Left lung (tissue), 10 donors: ENCODE data around the gene CTNNA3. TPM values are rescaled to one million over a fixed set of nuclear protein-coding genes. Genes with fewer than 3 reads are reported as not detected.

Source experiments
- ATAC-seq: fragments of 200-7000 bp; cut with Tn5 transposase; one replicate; pipeline ENCODE4 v1.9.1; 2020; ENCODE audit warnings: moderate library complexity
- DNase-seq, 4 donors: peaks; one replicate each; pipeline ENCODE4 v3.0.0-alpha.2; 2013 to 2020
- H3K27ac ChIP-seq, 2 donors: fragments of 200-600 bp; sonication (generic) in 1 of 2; one replicate each; pipeline versions ENCODE4 v1.5.0 to v1.8.0; 2020 to 2021
- H3K27me3 ChIP-seq, 2 donors: fragments of 200-600 bp; sonication (generic) in 1 of 2; one replicate each; pipeline versions ENCODE4 v1.5.0 to v1.8.0; 2020 to 2021
- H3K36me3 ChIP-seq, 2 donors: fragments of 200-600 bp; sonication (generic) in 1 of 2; one replicate each; pipeline versions ENCODE4 v1.5.0 to v1.8.0; 2020 to 2021
- H3K4me1 ChIP-seq, 2 donors: fragments of 200-600 bp; one replicate each; pipeline ENCODE4 v1.8.0; 2021
- H3K4me3 ChIP-seq, 2 donors: fragments of 200-600 bp; sonication (generic) in 1 of 2; one replicate each; pipeline versions ENCODE4 v1.5.0 to v1.8.0; 2020 to 2021; ENCODE audit warnings: mild to moderate bottlenecking in 1 of 2
- H3K9me3 ChIP-seq, 2 donors: fragments of 200-600 bp; sonication (generic) in 1 of 2; one replicate each; pipeline versions ENCODE4 v1.5.0 to v1.8.0; 2020 to 2021
- intact Hi-C, 2 donors: fragments of 100-400 bp; cut with DNase I; formaldehyde crosslinking; loops; one replicate each; pipeline versions ENCODE4 v1.11.2 to v1.14.2; 2022
- polyA plus RNA-seq, 6 donors: library from polyadenylated mRNA; unstranded; fragments of 120-200 nt; gene quantifications; one replicate each; pipeline ENCODE4 v1.2.1, GENCODE V29; 2013; ENCODE audit not compliant: insufficient read length in 6 of 6
- total RNA-seq, 2 donors: library from RNA; stranded (reverse); fragmentation: NEBNext Ultra II Directional; extraction: Animal tissue kit (Norgen Biotek cat#: 25700); gene quantifications; one replicate each; pipeline ENCODE4 v1.2.1, GENCODE V29; 2021
- TF ChIP-seq, protein P1 (sequence below), 2 donors: fragments of 200-600 bp; sonication (generic) in 1 of 2; IDR thresholded peaks; one replicate each; pipeline versions ENCODE4 v1.5.0 to v1.8.0; 2021; ENCODE audit warnings: antibody characterized with exemption in 2 of 2
- donor health status: DM: no; HTN: yes; CAD: no.
- donor health status: DM: no; HTN: no; CAD: no.

CTNNA3 gene
- total and polyA plus RNA-seq, 8 donors = 1.1 to 8.2 (median 6.6) TPM; not detected in 1

DNA sequence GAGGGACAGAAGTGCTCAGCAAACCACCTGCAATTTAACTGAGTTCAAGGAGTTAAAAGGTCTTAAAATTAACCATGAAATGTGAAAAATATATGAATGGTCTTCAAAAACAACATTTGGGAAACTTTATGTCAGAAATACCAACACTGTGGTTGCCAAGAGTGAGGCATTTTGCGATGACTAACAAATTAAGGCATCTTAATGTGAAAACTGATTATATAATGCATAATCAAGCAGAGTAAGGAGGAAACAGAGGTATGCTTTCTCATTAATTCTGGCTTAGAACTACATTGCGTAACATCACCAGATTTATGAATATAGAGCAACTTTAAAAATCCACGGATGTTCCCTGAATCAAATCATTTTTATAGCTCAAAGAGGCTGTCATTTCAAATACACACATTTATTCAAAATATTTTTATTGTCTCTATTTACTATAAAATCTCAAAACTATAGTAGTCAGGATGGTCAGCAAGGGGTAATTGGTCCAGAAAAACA, 434.6 kb downstream of the CTNNA3 start:
- no peak for ATAC-seq
- H3K27me3 ChIP-seq = no peaks in the 10 kb centered on the region
- intact Hi-C loops = no loop called here
- no peaks in the 10 kb centered on the region for H3K9me3 ChIP-seq
- DNase-seq = no peak
- no peak overlapping the region for H3K4me3 ChIP-seq
- TF ChIP-seq, protein P1, sequence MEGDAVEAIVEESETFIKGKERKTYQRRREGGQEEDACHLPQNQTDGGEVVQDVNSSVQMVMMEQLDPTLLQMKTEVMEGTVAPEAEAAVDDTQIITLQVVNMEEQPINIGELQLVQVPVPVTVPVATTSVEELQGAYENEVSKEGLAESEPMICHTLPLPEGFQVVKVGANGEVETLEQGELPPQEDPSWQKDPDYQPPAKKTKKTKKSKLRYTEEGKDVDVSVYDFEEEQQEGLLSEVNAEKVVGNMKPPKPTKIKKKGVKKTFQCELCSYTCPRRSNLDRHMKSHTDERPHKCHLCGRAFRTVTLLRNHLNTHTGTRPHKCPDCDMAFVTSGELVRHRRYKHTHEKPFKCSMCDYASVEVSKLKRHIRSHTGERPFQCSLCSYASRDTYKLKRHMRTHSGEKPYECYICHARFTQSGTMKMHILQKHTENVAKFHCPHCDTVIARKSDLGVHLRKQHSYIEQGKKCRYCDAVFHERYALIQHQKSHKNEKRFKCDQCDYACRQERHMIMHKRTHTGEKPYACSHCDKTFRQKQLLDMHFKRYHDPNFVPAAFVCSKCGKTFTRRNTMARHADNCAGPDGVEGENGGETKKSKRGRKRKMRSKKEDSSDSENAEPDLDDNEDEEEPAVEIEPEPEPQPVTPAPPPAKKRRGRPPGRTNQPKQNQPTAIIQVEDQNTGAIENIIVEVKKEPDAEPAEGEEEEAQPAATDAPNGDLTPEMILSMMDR (IDR thresholded peaks at IDR 0.05) = no peak
- no peaks in the 10 kb centered on the region for H3K4me1 ChIP-seq
- H3K36me3 ChIP-seq = no peaks in the 10 kb centered on the region
- H3K27ac ChIP-seq = no peak overlapping the region

DNA sequence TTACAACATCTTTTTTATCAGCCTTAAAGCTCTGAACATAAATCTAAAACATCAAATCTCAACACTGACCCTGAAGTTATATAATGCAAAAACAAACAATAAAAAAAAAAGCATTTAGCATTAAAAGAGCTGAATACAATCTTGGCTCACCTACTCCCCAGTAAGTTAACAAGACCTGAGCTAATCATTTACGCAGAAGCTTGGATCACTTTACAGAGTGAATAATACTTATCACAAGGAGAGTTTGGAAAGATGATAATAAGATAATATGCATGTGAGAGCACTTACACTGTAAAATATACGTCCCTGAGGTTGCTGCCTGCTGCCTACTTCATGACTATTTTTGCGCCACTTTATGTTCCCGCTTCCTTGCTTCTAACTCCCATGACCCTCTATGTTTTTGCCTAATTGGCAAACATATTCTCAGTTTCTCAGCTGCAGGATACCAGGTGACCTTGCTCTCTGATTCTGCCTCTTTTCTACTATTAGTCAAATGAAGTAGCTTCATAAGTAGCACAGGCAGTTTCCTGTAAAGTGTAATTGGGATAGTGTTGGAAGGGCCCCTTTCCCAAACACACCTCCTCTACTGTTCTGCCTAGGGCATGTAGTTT, 436.6 kb downstream of the CTNNA3 start:
- DNase-seq = peak in 1 of 4 donors; percentile 54
- peak; percentile 74 for ATAC-seq
- Histone ChIP-seq H3K36me3 (no peaks in the 10 kb centered on the region), H3K4me3 (no peak overlapping the region), H3K27me3 (no peaks in the 10 kb centered on the region), H3K4me1 (no peaks in the 10 kb centered on the region), H3K9me3 (no peaks in the 10 kb centered on the region), H3K27ac (no peak overlapping the region)
- intact Hi-C loops = no loop called here
- TF ChIP-seq, protein P1 (IDR thresholded peaks at IDR 0.05) = no peak

DNA sequence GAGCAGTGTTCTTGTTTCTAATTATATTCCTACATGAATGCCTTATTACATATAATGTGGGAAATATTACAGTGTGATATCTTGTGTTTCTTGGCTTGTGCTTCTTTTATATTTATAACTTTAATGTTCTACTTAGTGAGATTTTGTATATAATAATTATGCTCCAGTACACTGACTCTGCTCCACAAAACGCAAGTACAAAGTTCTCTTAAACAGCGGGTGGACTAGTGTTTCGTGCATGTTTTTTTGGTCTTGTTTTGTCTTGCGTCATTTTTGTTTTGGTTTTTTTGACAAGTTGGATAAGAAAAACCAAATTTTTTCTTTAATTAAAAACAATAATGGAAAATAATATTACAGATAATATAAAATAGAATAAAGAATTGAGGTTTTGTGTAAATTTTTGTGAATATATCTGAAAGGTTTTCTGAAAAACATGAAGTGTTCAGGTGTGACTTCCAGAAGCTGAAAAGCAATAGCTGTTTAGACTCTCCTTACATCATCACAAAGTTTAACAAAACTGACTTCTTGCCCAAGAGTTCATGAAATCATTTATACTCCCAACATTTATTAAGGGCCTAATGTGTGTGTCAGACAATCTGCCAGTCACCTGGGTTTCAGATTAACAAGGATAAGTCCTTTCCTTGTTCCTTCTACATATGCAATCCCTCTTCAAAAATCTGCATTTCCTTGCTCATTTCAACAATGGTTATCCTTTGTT, 438.4 kb downstream of the CTNNA3 start:
- Histone ChIP-seq H3K36me3 (no peaks in the 10 kb centered on the region), H3K4me3 (no peak overlapping the region), H3K9me3 (no peaks in the 10 kb centered on the region), H3K27me3 (no peaks in the 10 kb centered on the region), H3K27ac (no peak overlapping the region), H3K4me1 (no peaks in the 10 kb centered on the region)
- no peak for ATAC-seq
- intact Hi-C loops = no loop called here
- no peak for DNase-seq
- TF ChIP-seq, protein P1 (IDR thresholded peaks at IDR 0.05) = no peak

DNA sequence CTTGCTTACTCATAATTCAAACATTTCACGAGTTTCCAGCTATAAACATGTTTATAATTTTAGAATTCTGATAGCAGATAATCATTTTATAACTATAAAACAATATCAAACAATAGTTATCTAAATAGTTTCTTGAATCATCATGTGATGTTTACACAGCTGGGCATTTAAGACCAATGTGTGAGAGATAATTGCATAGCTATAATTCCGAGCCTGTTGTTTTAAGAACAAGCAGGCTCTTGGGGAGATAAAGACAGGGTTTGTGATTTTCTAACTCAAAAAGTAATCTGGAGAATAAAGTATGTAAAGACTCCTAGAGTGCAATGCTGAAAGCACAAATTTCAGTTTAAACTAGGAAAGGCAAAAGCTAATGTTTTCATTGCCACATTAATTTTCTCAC, 439.0 kb downstream of the CTNNA3 start:
- no peak overlapping the region for H3K27ac ChIP-seq
- intact Hi-C loops = no loop called here
- H3K27me3 ChIP-seq = no peaks in the 10 kb centered on the region
- no peak overlapping the region for H3K4me3 ChIP-seq
- H3K9me3 ChIP-seq = no peaks in the 10 kb centered on the region
- H3K4me1 ChIP-seq = no peaks in the 10 kb centered on the region
- H3K36me3 ChIP-seq = no peaks in the 10 kb centered on the region
- no peak for ATAC-seq
- DNase-seq = no peak
- TF ChIP-seq, protein P1 (IDR thresholded peaks at IDR 0.05) = no peak

DNA sequence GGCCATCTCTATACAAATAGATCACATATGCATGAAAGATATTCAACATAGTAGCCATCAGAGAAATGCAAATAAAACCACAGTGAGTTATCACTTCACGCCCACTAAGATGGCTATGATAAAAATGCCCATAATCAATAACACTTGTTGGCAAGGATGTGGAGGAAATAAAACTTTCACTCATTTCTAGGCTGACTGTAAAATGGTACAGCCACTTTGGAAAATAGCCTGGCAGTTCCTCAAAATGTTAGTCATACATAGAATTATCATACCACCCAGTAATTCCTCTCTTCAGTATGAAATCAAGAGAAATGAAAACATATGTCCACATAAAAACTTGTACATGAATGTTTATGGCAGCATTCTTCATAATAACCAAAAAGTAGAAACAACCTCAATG, 445.3 kb downstream of the CTNNA3 start:
- Histone ChIP-seq H3K27me3 (no peaks in the 10 kb centered on the region), H3K4me1 (no peaks in the 10 kb centered on the region), H3K4me3 (no peak overlapping the region), H3K36me3 (no peaks in the 10 kb centered on the region), H3K27ac (no peak overlapping the region), H3K9me3 (peaks cover 0 to 2% of the 10 kb centered on the region in 2 donors)
- TF ChIP-seq, protein P1 (IDR thresholded peaks at IDR 0.05) = no peak
- DNase-seq = no peak
- no peak for ATAC-seq
- intact Hi-C loops = no loop called here
